Astrocyte (in vitro differentiated cells and primary cell): Measurements from ENCODE around the gene NUP93. TPM values are rescaled to one million over a fixed set of nuclear protein-coding genes. Genes with fewer than 3 reads are reported as not detected.

Experiments
- DNase-seq: peaks from one replicate; pipeline ENCODE4 v3.0.0-alpha.2; 2010; ENCODE audit warnings: low read depth
- FAIRE-seq: peaks from 2 replicates; lab custom pipeline; 2011; peaks lifted over from hg19 to GRCh38; lab: Jason Lieb, UNC
- H2AFZ ChIP-seq: 2 replicates; pipeline ENCODE4 v1.6.0; 2012; ENCODE audit warnings: low read depth, low read length, inconsistent platforms
- H3K27ac ChIP-seq: 2 replicates; pipeline ENCODE4 v1.5.1; 2011; ENCODE audit warnings: low read depth, low read length, inconsistent platforms
- H3K27me3 ChIP-seq: 2 replicates; pipeline ENCODE4 v1.6.0; 2011; ENCODE audit warnings: low read length, inconsistent platforms; ENCODE audit not compliant: insufficient read depth
- H3K36me3 ChIP-seq: 2 replicates; pipeline ENCODE4 v1.5.1; 2011; ENCODE audit warnings: low read length, inconsistent platforms; ENCODE audit not compliant: insufficient read depth
- H3K4me1 ChIP-seq: 2 replicates; pipeline ENCODE4 v1.5.1; 2011; ENCODE audit warnings: low read length, inconsistent platforms; ENCODE audit not compliant: insufficient read depth
- H3K4me2 ChIP-seq: 2 replicates; pipeline ENCODE4 v1.6.0; 2012; ENCODE audit warnings: low read length, inconsistent platforms
- H3K4me3 ChIP-seq: 2 replicates; pipeline ENCODE4 v1.5.1; 2011; ENCODE audit warnings: low read depth, mild to moderate bottlenecking, low read length, inconsistent platforms; ENCODE audit not compliant: insufficient read depth
- H3K79me2 ChIP-seq: 2 replicates; pipeline ENCODE4 v1.6.0; 2012; ENCODE audit warnings: mild to moderate bottlenecking, low read length, inconsistent platforms; ENCODE audit not compliant: insufficient read depth
- H3K9ac ChIP-seq: 2 replicates; pipeline ENCODE4 v1.6.0; 2012; ENCODE audit warnings: mild to moderate bottlenecking, low read length, inconsistent platforms
- H3K9me3 ChIP-seq: 2 replicates; pipeline ENCODE4 v1.5.1; 2012; ENCODE audit warnings: low read depth, mild to moderate bottlenecking, low read length, inconsistent platforms; ENCODE audit not compliant: insufficient read depth
- H4K20me1 ChIP-seq: 2 replicates; pipeline ENCODE4 v1.6.0; 2012; ENCODE audit warnings: low read length, inconsistent platforms; ENCODE audit not compliant: insufficient read depth
- H3K27ac Mint-ChIP-seq: one replicate; pipeline ENCODE4 v1.8.0; 2021; ENCODE audit warnings: mild to moderate bottlenecking, mixed read lengths; ENCODE audit not compliant: unreplicated experiment
- H3K27me3 Mint-ChIP-seq: one replicate; pipeline ENCODE4 v1.8.0; 2021; ENCODE audit warnings: low read depth, mixed read lengths; ENCODE audit not compliant: unreplicated experiment
- H3K36me3 Mint-ChIP-seq: one replicate; pipeline ENCODE4 v1.8.0; 2021; ENCODE audit warnings: low read depth, mixed read lengths; ENCODE audit not compliant: unreplicated experiment
- H3K4me1 Mint-ChIP-seq: one replicate; pipeline ENCODE4 v1.8.0; 2021; ENCODE audit warnings: low read depth, mixed read lengths; ENCODE audit not compliant: unreplicated experiment
- H3K4me3 Mint-ChIP-seq: one replicate; pipeline ENCODE4 v1.8.0; 2021; ENCODE audit warnings: mild to moderate bottlenecking, moderate library complexity, mixed read lengths; ENCODE audit not compliant: unreplicated experiment
- H3K9me3 Mint-ChIP-seq: one replicate; pipeline ENCODE4 v1.8.0; 2021; ENCODE audit warnings: mild to moderate bottlenecking, mixed read lengths; ENCODE audit not compliant: unreplicated experiment
- EZH2 ChIP-seq: IDR thresholded peaks from 2 replicates; pipeline ENCODE4 v1.6.1; 2012; ENCODE audit warnings: mild to moderate bottlenecking, low read length, inconsistent platforms; ENCODE audit not compliant: insufficient read depth
- total RNA-seq: library from RNA; stranded (reverse); gene quantifications from 2 replicates; pipeline ENCODE4 v1.2.1, GENCODE V29; 2021
- TF ChIP-seq, protein P1 (sequence below): IDR thresholded peaks from 2 replicates; pipeline ENCODE4 v1.5.1; 2011; ENCODE audit warnings: low read depth, mild to moderate bottlenecking, inconsistent platforms, low read length, moderate library complexity; ENCODE audit not compliant: insufficient read depth

Gene NUP93
- total RNA-seq, 1 donor from 2014 or later = 89.3 TPM

GRCh38 chr16:56684256-56684925 is 45.5 kb upstream of the NUP93 start:
- FAIRE-seq = no peak

DNA sequence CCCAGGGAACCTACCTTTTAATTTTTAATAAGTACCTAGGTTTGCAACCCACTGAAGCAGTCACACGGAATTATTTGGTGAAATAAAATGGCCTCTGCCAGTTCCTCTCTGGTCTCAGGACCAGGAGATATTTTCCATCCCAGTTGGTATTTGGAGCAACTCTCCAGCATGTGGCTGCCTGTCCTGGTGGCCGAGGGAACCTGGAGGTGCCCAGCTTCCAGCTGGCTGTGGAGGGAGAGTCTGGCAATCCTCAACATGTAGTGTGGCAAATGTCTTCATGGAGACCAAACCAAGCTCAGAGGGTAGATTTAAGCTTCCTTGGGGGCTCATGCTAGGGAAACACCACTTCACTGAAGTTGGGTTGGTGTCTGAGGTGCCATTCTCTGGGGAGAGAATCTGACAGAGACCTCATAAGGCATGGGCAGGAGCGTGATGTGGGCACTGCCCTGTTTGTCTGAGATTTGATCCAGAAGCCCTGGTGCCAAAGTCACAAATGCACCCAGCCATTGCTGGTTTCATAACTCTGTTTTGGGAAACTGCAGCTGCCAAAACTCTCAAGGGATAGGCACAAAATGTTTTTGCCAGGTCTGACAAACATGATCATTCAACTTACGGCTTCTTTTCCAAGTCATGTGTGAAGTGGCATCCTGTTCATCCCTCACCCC is 44.9 kb upstream of the NUP93 start:
- no peak overlapping the region for H3K27ac ChIP-seq
- FAIRE-seq (no peak), DNase-seq (no peak)
- H4K20me1 ChIP-seq = no peaks in the 10 kb centered on the region
- no peaks in the 10 kb centered on the region for H3K36me3 ChIP-seq
- H3K27me3 Mint-ChIP-seq = peaks cover 37% of the 10 kb centered on the region
- no peak overlapping the region for H3K27ac Mint-ChIP-seq
- peaks cover 3% of the 10 kb centered on the region for H3K4me1 Mint-ChIP-seq
- no peak overlapping the region for H2AFZ ChIP-seq
- H3K9me3 ChIP-seq = peaks cover 3% of the 10 kb centered on the region
- H3K9me3 Mint-ChIP-seq = peaks cover 22% of the 10 kb centered on the region
- H3K27me3 ChIP-seq = no peaks in the 10 kb centered on the region
- peaks cover 14% of the 10 kb centered on the region for H3K4me1 ChIP-seq
- H3K4me3 ChIP-seq = no peak overlapping the region
- no peaks in the 10 kb centered on the region for H3K79me2 ChIP-seq
- no peak overlapping the region for H3K9ac ChIP-seq
- TF ChIP-seq, protein P1, sequence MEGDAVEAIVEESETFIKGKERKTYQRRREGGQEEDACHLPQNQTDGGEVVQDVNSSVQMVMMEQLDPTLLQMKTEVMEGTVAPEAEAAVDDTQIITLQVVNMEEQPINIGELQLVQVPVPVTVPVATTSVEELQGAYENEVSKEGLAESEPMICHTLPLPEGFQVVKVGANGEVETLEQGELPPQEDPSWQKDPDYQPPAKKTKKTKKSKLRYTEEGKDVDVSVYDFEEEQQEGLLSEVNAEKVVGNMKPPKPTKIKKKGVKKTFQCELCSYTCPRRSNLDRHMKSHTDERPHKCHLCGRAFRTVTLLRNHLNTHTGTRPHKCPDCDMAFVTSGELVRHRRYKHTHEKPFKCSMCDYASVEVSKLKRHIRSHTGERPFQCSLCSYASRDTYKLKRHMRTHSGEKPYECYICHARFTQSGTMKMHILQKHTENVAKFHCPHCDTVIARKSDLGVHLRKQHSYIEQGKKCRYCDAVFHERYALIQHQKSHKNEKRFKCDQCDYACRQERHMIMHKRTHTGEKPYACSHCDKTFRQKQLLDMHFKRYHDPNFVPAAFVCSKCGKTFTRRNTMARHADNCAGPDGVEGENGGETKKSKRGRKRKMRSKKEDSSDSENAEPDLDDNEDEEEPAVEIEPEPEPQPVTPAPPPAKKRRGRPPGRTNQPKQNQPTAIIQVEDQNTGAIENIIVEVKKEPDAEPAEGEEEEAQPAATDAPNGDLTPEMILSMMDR = no peak
- no peak for TF ChIP-seq EZH2
- H3K4me2 ChIP-seq = no peak overlapping the region
- H3K36me3 Mint-ChIP-seq = peaks cover 6% of the 10 kb centered on the region
- no peak overlapping the region for H3K4me3 Mint-ChIP-seq

More at GRCh38 chr16:56684256-56684925, 45.5 kb upstream of the NUP93 start:
- Histone ChIP-seq H3K27ac (no peak overlapping the region), H3K27me3 (no peaks in the 10 kb centered on the region), H4K20me1 (no peaks in the 10 kb centered on the region), H3K79me2 (no peaks in the 10 kb centered on the region), H3K4me3 (no peak overlapping the region), H3K4me1 (peaks cover 14% of the 10 kb centered on the region), H3K36me3 (no peaks in the 10 kb centered on the region), H2AFZ (no peak overlapping the region), H3K9ac (no peak overlapping the region), H3K9me3 (peaks cover 3% of the 10 kb centered on the region), H3K4me2 (no peak overlapping the region)
- Mint-ChIP-seq H3K36me3 (peaks cover 3% of the 10 kb centered on the region), H3K4me1 (peaks cover 3% of the 10 kb centered on the region), H3K27ac (no peak overlapping the region), H3K27me3 (peaks cover 43% of the 10 kb centered on the region), H3K4me3 (no peak overlapping the region), H3K9me3 (peaks cover 18% of the 10 kb centered on the region)
- no peak for DNase-seq
- no peak for TF ChIP-seq EZH2
- TF ChIP-seq, protein P1 = no peak

GRCh38 chr16:56686758-56687157 is 43.2 kb upstream of the NUP93 start:
- Histone ChIP-seq H4K20me1 (no peaks in the 10 kb centered on the region), H3K9me3 (peaks cover 3% of the 10 kb centered on the region), H3K27me3 (no peaks in the 10 kb centered on the region), H2AFZ (no peak overlapping the region), H3K27ac (no peak overlapping the region), H3K9ac (no peak overlapping the region), H3K4me2 (no peak overlapping the region), H3K4me3 (no peak overlapping the region), H3K79me2 (no peaks in the 10 kb centered on the region), H3K36me3 (no peaks in the 10 kb centered on the region), H3K4me1 (peaks cover 11% of the 10 kb centered on the region)
- Mint-ChIP-seq H3K4me1 (peaks cover 5% of the 10 kb centered on the region), H3K36me3 (peaks cover 6% of the 10 kb centered on the region), H3K27ac (no peak overlapping the region), H3K27me3 (peaks cover 32% of the 10 kb centered on the region), H3K9me3 (peaks cover 21% of the 10 kb centered on the region), H3K4me3 (no peak overlapping the region)
- TF ChIP-seq EZH2 = no peak
- TF ChIP-seq, protein P1 = no peak
- FAIRE-seq = no peak
- DNase-seq = no peak
